Sigmoid colon (tissue), 7 donors: Measurements from ENCODE around the gene TMEM156. TPM values are rescaled to one million over a fixed set of nuclear protein-coding genes. Genes with fewer than 3 reads are reported as not detected.
"Not testable (repeated sequence)": the region's sequence is repeated elsewhere in the genome, so short reads cannot be mapped to it uniquely, and the experiment has no call there.

ENCODE experiments used
- DNase-seq: peaks from one replicate; pipeline ENCODE4 v3.0.0-alpha.2; 2019
- H3K27ac ChIP-seq, 4 donors: fragments of 200-600 bp; sonication (generic); one replicate each; pipeline ENCODE4 v1.5.1; 2016 to 2019; ENCODE audit warnings: mild to moderate bottlenecking in 1 of 4
- H3K27me3 ChIP-seq, 3 donors: fragments of 200-600 bp; sonication (generic); one replicate each; pipeline ENCODE4 v1.5.1; 2019; ENCODE audit warnings: mild to moderate bottlenecking in 1 of 3
- H3K36me3 ChIP-seq, 4 donors: fragments of 200-600 bp; sonication (generic); one replicate each; pipeline ENCODE4 v1.5.1; 2016 to 2019
- H3K4me1 ChIP-seq, 4 donors: fragments of 200-600 bp; sonication (generic); one replicate each; pipeline ENCODE4 v1.5.1; 2017 to 2019
- H3K4me3 ChIP-seq, 4 donors: fragments of 200-600 bp; sonication (generic); one replicate each; pipeline ENCODE4 v1.5.1; 2017 to 2019; ENCODE audit warnings: mild to moderate bottlenecking in 2 of 4, moderate library complexity in 1 of 4
- H3K9me3 ChIP-seq, 4 donors: fragments of 200-600 bp in 3 of 4; sonication (generic) in 3 of 4; one replicate each; pipeline versions ENCODE4 v1.5.1 to v1.6.1; 2013 to 2019
- CTCF ChIP-seq, 4 experiments: fragments of 450-650 bp in 3 of 4; fragments of 200-600 bp in 1 of 4; IDR thresholded peaks; one replicate each; pipeline ENCODE4 v1.5.1; 2016 to 2019; ENCODE audit warnings: antibody characterized with exemption in 4 of 4, mild to moderate bottlenecking in 3 of 4, moderate library complexity in 2 of 4
- EP300 ChIP-seq, 4 donors: sonication (generic); formaldehyde crosslinking; IDR thresholded peaks; one replicate each; pipeline ENCODE4 v1.6.1; 2017; ENCODE audit warnings: antibody characterized with exemption in 4 of 4
- POLR2A ChIP-seq, 2 donors: fragments of 450-650 bp; IDR thresholded peaks; one replicate each; pipeline ENCODE4 v1.6.1; 2016; ENCODE audit warnings: antibody characterized with exemption in 2 of 2, mild to moderate bottlenecking in 2 of 2, moderate library complexity in 2 of 2
- POLR2AphosphoS5 ChIP-seq, 4 donors: sonication (generic); formaldehyde crosslinking; IDR thresholded peaks; one replicate each; pipeline ENCODE4 v1.6.1; 2017; ENCODE audit warnings: antibody characterized with exemption in 4 of 4
- WGBS, 2 donors: extraction: QIAGEN DNeasy Blood & Tissue Kit; methylation state at CpG; one replicate each; pipeline ENCODE4 v1.1.7; 2013; 5-methylcytosine and 5-hydroxymethylcytosine counted together
- intact Hi-C: fragments of 100-400 bp; cut with DNase I; formaldehyde crosslinking; loops from one replicate; pipeline ENCODE4 v1.15.1; 2023
- polyA plus RNA-seq, 3 donors: library from polyadenylated mRNA; stranded (reverse); fragments of 200-250 nt; gene quantifications; one replicate each; pipeline ENCODE4 v1.2.3, GENCODE V29; 2013
- total RNA-seq, 4 donors: library from RNA; depleted of rRNA; stranded (reverse); fragments of >200 nt; gene quantifications; one replicate each; pipeline ENCODE4 v1.1.0, GENCODE V29; 2016
- donor health status: healthy with polysubstance abuse.
- donor health status: Bipolar disorder and iron deficiency.
- donor health status: healthy.

TMEM156 gene
- total and polyA plus RNA-seq, 7 donors = 0.66 to 9.1 (median 6.5) TPM; not detected in 4

GRCh38 chr4:38990241-38990640, 42.0 kb downstream of the TMEM156 start:
- intact Hi-C loops = no loop called here
- WGBS, 2 donors = 79 to 83% methylated on average over 5 of the region's 5 CpGs
- no peak overlapping the region for H3K4me3 ChIP-seq

GRCh38 chr4:38989487-38989886, 42.7 kb downstream of the TMEM156 start:
- Histone ChIP-seq H3K27ac (no peak overlapping the region), H3K4me3 (no peak overlapping the region), H3K4me1 (peaks cover 0 to 5% (median 5%) of the 10 kb centered on the region in 4 donors), H3K27me3 (no peaks in the 10 kb centered on the region), H3K36me3 (no peaks in the 10 kb centered on the region), H3K9me3 (no peaks in the 10 kb centered on the region)
- TF ChIP-seq CTCF (IDR thresholded peaks at IDR 0.05) (no peak), POLR2AphosphoS5 (IDR thresholded peaks at IDR 0.05) (no peak), POLR2A (IDR thresholded peaks at IDR 0.05) (no peak), EP300 (IDR thresholded peaks at IDR 0.05) (no peak)
- intact Hi-C loops = no loop called here
- no peak for DNase-seq
- WGBS, 2 donors = 97 to 98% methylated on average over 6 of the region's 6 CpGs

More at GRCh38 chr4:38990241-38990640, 42.0 kb downstream of the TMEM156 start:
- no peaks in the 10 kb centered on the region for H3K27me3 ChIP-seq
- no peaks in the 10 kb centered on the region for H3K36me3 ChIP-seq
- no peak overlapping the region for H3K27ac ChIP-seq
- H3K9me3 ChIP-seq = no peaks in the 10 kb centered on the region
- no peaks in the 10 kb centered on the region for H3K4me1 ChIP-seq
- DNase-seq = no peak
- TF ChIP-seq POLR2AphosphoS5 (IDR thresholded peaks at IDR 0.05) (no peak), EP300 (IDR thresholded peaks at IDR 0.05) (no peak), POLR2A (IDR thresholded peaks at IDR 0.05) (no peak), CTCF (IDR thresholded peaks at IDR 0.05) (no peak)

DNA sequence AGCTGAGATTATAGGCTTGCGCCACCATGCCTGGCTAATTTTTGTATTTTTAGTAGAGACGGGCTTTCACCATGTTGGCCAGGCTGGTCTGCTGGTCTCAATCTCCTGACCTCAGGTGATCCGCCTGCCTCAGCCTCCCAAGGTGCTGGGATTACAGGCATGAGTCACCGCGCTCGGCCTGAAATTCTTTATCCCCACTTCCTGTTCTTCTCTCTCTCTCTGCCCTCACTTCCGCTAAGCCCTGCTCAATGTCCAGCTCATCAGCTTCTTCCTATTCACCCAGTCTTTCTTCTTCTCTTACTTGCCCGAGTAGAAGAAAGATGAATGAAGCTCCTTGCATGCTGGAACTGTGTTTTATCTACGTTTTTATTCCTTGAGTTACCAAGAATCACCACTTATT, 43.9 kb downstream of the TMEM156 start:
- intact Hi-C loops, H3K9me3 ChIP-seq, H3K27ac ChIP-seq, H3K27me3 ChIP-seq, H3K4me3 ChIP-seq, DNase-seq, H3K36me3 ChIP-seq: not testable (repeated sequence)
- 89 to 90% methylated on average over 9 of the region's 9 CpGs for WGBS, 2 donors
- peaks cover 0 to 16% (median 9%) of the 10 kb centered on the region in 4 donors for H3K4me1 ChIP-seq

DNA sequence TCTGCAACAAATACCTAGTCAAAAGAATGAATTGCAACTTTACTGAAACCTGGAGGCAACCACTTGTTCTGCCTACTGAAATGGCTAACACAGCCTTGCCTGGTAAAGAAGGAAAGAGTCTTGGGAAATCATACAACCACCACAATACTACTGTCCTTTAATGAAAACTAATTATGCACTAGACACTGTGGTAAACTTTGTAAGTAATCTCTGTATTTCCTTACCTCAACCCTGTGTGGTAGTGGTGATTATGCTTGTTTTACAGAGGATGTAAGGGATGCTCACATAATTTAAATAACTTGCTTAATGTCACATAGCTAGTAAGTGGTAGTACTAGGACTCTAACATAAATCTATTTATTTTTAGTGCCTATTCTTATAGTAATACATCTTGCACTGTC, 44.7 kb downstream of the TMEM156 start:
- Histone ChIP-seq H3K27me3 (no peaks in the 10 kb centered on the region), H3K9me3 (no peaks in the 10 kb centered on the region), H3K4me1 (peaks cover 0 to 17% (median 9%) of the 10 kb centered on the region in 4 donors), H3K27ac (no peak overlapping the region), H3K36me3 (no peaks in the 10 kb centered on the region), H3K4me3 (no peak overlapping the region)
- no peak for DNase-seq
- intact Hi-C loops = no loop called here
- TF ChIP-seq POLR2A (IDR thresholded peaks at IDR 0.05) (no peak), EP300 (IDR thresholded peaks at IDR 0.05) (no peak), CTCF (IDR thresholded peaks at IDR 0.05) (no peak), POLR2AphosphoS5 (IDR thresholded peaks at IDR 0.05) (no peak)

DNA sequence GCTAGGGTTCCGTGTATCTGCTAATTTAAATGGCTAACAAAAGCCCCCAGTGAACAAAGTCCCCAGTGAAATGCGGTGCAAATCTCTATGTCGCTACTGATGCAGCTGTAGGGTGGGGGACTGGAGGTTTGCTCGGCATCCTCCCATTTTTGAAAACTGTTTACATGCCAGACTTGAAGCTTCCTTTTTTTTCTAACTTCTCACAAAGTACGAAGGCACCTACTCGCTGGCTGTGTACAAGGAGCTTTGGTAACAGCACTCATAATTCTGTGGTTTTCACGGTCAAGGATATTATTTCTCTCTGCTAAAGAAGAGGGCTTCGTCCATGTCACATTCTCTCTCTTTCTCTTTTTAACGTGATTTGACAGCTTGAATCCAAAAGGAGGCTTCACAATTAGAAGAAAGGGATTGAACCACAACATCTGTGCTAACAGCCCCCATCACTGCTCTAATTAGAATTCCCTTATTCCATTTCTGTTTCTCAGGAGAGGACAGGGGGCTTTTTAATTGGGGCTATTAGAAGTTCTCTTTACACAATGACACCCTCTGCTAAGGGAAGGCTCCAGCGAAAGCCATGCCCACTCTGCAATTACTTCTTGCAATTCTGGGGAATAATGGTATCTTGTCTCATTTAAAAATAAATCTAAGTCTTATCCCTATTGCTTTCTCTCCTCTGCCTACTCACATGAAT, 46.7 kb downstream of the TMEM156 start:
- no peaks in the 10 kb centered on the region for H3K27me3 ChIP-seq
- DNase-seq = no peak
- H3K4me3 ChIP-seq = no peak overlapping the region
- H3K27ac ChIP-seq = no peak overlapping the region
- TF ChIP-seq EP300 (IDR thresholded peaks at IDR 0.05) (no peak), POLR2A (IDR thresholded peaks at IDR 0.05) (no peak), CTCF (IDR thresholded peaks at IDR 0.05) (no peak), POLR2AphosphoS5 (IDR thresholded peaks at IDR 0.05) (no peak)
- intact Hi-C loops = no loop called here
- WGBS, 2 donors = 48 to 62% methylated on average over 10 of the region's 10 CpGs
- peaks cover 0 to 17% (median 9%) of the 10 kb centered on the region in 4 donors for H3K4me1 ChIP-seq
- H3K9me3 ChIP-seq = no peaks in the 10 kb centered on the region
- H3K36me3 ChIP-seq = no peaks in the 10 kb centered on the region
